Right lobe of liver (tissue), 6 donors: ENCODE data around the gene PTPN12. TPM values are rescaled to one million over a fixed set of nuclear protein-coding genes. Genes with fewer than 3 reads are reported as not detected.

Source experiments
- ATAC-seq, 4 donors: fragments of 200-7000 bp; cut with Tn5 transposase; one replicate each; pipeline ENCODE4 v1.9.1; 2020; ENCODE audit warnings: mild to moderate bottlenecking in 4 of 4, moderate library complexity in 4 of 4
- DNase-seq, 3 donors: peaks; one replicate each; pipeline ENCODE4 v3.0.0-alpha.2; 2020
- H3K27ac ChIP-seq, 3 donors: fragments of 200-600 bp; one replicate each; pipeline ENCODE4 v1.8.0; 2022
- H3K27me3 ChIP-seq, 2 donors: fragments of 200-600 bp; one replicate each; pipeline ENCODE4 v1.8.0; 2022
- H3K36me3 ChIP-seq, 4 donors: fragments of 200-600 bp; sonication (generic) in 1 of 4; one replicate each; pipeline versions ENCODE4 v1.5.1 to v1.8.0; 2017 to 2022; ENCODE audit warnings: control low read depth in 1 of 4
- H3K4me1 ChIP-seq, 4 donors: fragments of 200-600 bp; sonication (generic) in 1 of 4; one replicate each; pipeline versions ENCODE4 v1.5.1 to v1.8.0; 2017 to 2022; ENCODE audit warnings: control low read depth in 1 of 4
- H3K4me3 ChIP-seq, 3 donors: fragments of 200-600 bp; one replicate each; pipeline ENCODE4 v1.8.0; 2022
- H3K9me3 ChIP-seq, 4 donors: fragments of 200-600 bp; sonication (generic) in 1 of 4; one replicate each; pipeline versions ENCODE4 v1.5.1 to v1.8.0; 2017 to 2022; ENCODE audit warnings: control low read depth in 1 of 4
- CTCF ChIP-seq, 4 donors: fragments of 200-600 bp in 3 of 4; fragments of 450-650 bp in 1 of 4; IDR thresholded peaks; one replicate each; pipeline versions ENCODE4 v1.5.1 to v1.8.0; 2016 to 2022; ENCODE audit warnings: antibody characterized with exemption in 4 of 4, mild to moderate bottlenecking in 2 of 4
- POLR2A ChIP-seq: fragments of 450-650 bp; IDR thresholded peaks from one replicate; pipeline ENCODE4 v1.6.1; 2017; ENCODE audit warnings: antibody characterized with exemption, mild to moderate bottlenecking
- WGBS: methylation state at CpG from one replicate; pipeline ENCODE4 v1.1.6; 2018; ENCODE audit warnings: low coverage, low lambda C conversion rate; ENCODE audit not compliant: insufficient coverage; ENCODE audit errors: missing lambda C conversion rate; 5-methylcytosine and 5-hydroxymethylcytosine counted together
- intact Hi-C, 2 donors: fragments of 100-400 bp; cut with DNase I; formaldehyde crosslinking; loops; one replicate each; pipeline versions ENCODE4 v1.11.2 to v1.14.1; 2022
- total RNA-seq, 6 experiments: library from RNA; depleted of rRNA in 2 of 6; stranded (reverse); fragments of >200 nt in 2 of 6; fragmentation: NEBNext Ultra II Directional in 3 of 6; extraction: Animal tissue kit (Norgen Biotek cat#: 25700) in 3 of 6; gene quantifications; one replicate each; pipeline versions ENCODE4 v1.1.0 to v1.2.4, GENCODE V29; 2016 to 2023
- donor health status: DM: no; HTN: yes; CAD: no.
- donor health status: DM: no; HTN: no; CAD: no.
- donor health status: DM: no; HTN: no; CAD: no.
- donor health status: DM: no; HTN: yes; CAD: no.
- donor health status: DM: no; HTN: yes; CAD: no.

The PTPN12 gene
- total RNA-seq, 6 experiments from 2014 or later, result 14.8 to 44.0 (median 27.3) TPM

GRCh38 chr7:77606562-77606961, 69.5 kb downstream of the PTPN12 start:
- no peaks in the 10 kb centered on the region for H3K9me3 ChIP-seq
- intact Hi-C loops, result no loop called here
- peaks cover 0 to 9% (median 3%) of the 10 kb centered on the region in 4 donors for H3K36me3 ChIP-seq
- H3K4me3 ChIP-seq, result no peak overlapping the region
- peaks cover 0 to 5% (median 0%) of the 10 kb centered on the region in 4 donors for H3K4me1 ChIP-seq
- TF ChIP-seq CTCF (IDR thresholded peaks at IDR 0.05), result no peak
- no peak for TF ChIP-seq POLR2A
- H3K27me3 ChIP-seq, result no peaks in the 10 kb centered on the region
- ATAC-seq (no peak), DNase-seq (no peak)
- no peak overlapping the region for H3K27ac ChIP-seq

GRCh38 chr7:77619314-77619713, 82.2 kb downstream of the PTPN12 start:
- no peaks in the 10 kb centered on the region for H3K27me3 ChIP-seq
- H3K4me3 ChIP-seq, result no peak overlapping the region
- intact Hi-C loops, result no loop called here
- no peak overlapping the region for H3K27ac ChIP-seq
- no peak for ATAC-seq
- 83% methylated on average over 4 of the region's 4 CpGs for WGBS
- peaks cover 0 to 16% (median 6%) of the 10 kb centered on the region in 4 donors for H3K36me3 ChIP-seq
- no peak for DNase-seq
- no peaks in the 10 kb centered on the region for H3K4me1 ChIP-seq
- TF ChIP-seq POLR2A (no peak), CTCF (IDR thresholded peaks at IDR 0.05) (no peak)
- H3K9me3 ChIP-seq, result no peaks in the 10 kb centered on the region

GRCh38 chr7:77626586-77627308, 89.7 kb downstream of the PTPN12 start:
- no peaks in the 10 kb centered on the region for H3K27me3 ChIP-seq
- H3K9me3 ChIP-seq, result no peaks in the 10 kb centered on the region
- intact Hi-C loops, result no loop called here
- no peak for ATAC-seq
- no peak overlapping the region for H3K27ac ChIP-seq
- TF ChIP-seq CTCF (IDR thresholded peaks at IDR 0.05) (no peak), POLR2A (no peak)
- no peak for DNase-seq
- peaks cover 0 to 20% (median 5%) of the 10 kb centered on the region in 4 donors for H3K36me3 ChIP-seq
- no peak overlapping the region for H3K4me3 ChIP-seq
- WGBS, result 97% methylated on average over 6 of the region's 6 CpGs
- no peaks in the 10 kb centered on the region for H3K4me1 ChIP-seq

GRCh38 chr7:77627309-77627676, 90.2 kb downstream of the PTPN12 start:
- no peak for ATAC-seq
- Histone ChIP-seq H3K9me3 (no peaks in the 10 kb centered on the region), H3K27ac (no peak overlapping the region), H3K4me3 (no peak overlapping the region), H3K36me3 (peaks cover 0 to 17% (median 5%) of the 10 kb centered on the region in 4 donors), H3K4me1 (no peaks in the 10 kb centered on the region), H3K27me3 (no peaks in the 10 kb centered on the region)
- no peak for TF ChIP-seq POLR2A
- TF ChIP-seq CTCF (IDR thresholded peaks at IDR 0.05), result no peak
- DNase-seq, result no peak
- intact Hi-C loops, result no loop called here

- Histone ChIP-seq H3K9me3 (no peaks in the 10 kb centered on the region), H3K27me3 (no peaks in the 10 kb centered on the region), H3K27ac (no peak overlapping the region), H3K36me3 (peaks cover 0 to 17% (median 5%) of the 10 kb centered on the region in 4 donors), H3K4me3 (no peak overlapping the region), H3K4me1 (no peaks in the 10 kb centered on the region)
- intact Hi-C loops, result no loop called here
- no peak for DNase-seq
- WGBS, result 98% methylated on average over 4 of the region's 4 CpGs
- no peak for ATAC-seq
- TF ChIP-seq CTCF (IDR thresholded peaks at IDR 0.05), result no peak
- no peak for TF ChIP-seq POLR2A
Observed at GRCh38 chr7:77629797-77630196, 92.7 kb downstream of the PTPN12 start.
